NCI-H187 treated with DMSO at 0.1 percent for 48 hours (cell line): Measurements from ENCODE around the gene ALPI.

Experiments
- DNase-seq: peaks from one replicate; lab custom pipeline; 2025; lab: John Stamatoyannopoulos, UW

Gene ALPI

DNA sequence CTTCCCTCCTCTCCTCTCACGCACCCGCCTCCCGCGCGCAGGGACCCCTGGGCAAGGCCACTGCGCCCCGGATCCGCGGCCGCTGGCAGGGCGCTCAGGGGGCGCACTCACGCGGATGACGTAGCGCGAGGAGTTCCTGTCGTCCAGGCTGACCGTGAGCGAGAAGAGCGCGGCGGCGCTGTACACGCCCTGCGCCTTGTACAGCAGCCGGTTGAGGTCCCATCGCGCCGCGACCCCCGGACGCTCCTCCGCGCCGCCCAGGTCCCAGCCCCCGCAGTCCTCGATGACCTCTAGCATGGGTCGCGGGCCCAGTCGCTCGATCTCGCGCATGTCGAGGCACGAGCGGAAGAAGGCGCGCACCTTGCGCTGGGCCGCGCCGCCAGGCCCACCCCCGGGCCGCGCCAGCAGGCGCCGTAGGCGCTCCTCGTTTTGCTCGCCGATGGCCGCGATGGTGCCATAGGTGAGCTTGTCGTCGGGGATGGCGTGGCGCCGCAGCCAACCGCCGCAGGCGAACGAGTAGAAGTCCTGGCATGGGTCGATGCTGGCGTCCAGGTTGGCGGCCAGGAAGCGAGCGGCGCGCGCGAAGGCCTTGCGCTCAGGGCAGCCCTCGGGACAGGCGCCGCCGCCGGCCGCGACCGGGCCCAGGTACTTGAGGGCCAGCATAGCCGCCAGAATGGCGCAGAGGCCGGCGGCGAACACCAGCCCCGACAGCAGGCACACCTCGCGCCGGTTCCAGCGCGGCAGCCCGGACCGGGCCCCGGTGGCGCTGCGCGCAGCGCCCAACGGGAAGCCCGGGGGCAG is 30.0 kb downstream of the ALPI start:
- no peak for DNase-seq

DNA sequence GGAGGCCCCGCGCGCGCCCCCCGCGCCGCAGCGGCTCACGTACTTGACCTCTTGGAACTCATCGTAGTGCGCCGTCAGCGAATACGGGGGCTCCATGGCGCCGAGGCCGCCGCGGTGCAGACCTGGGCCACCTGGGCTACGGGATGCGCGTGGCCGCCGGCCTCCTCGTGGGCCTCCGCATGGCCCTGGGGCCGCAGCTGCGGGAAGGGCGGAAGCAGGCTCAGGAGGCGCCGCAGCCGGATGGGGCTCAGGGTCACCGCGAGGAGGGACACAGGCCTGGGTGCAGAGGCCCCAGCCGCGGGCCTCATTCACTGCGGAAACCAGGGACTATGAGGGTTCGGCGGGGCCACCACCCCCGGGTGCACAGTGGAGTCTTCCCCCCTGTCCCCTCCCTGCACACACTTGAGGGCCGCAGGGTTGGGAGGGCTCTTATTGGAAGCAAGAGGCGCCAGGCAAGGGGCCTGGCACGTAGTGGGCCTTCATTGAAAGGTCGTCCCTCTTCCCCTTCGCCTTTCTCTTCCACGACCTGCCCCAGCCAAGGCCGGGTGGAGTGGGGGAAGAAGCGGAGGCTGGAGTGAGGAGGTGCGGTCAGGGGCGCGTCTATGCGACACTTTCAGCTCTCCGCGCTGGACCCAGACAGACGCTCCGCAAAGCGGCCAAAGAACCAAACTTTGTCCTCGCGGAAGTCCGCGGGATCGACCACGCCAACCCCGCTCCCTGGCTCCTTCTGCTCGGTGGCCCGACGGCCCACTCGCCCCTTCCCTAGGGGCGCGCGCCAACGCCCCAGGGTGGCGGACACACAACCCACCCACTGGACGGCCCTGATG is 30.8 kb downstream of the ALPI start:
- DNase-seq = no peak

DNA sequence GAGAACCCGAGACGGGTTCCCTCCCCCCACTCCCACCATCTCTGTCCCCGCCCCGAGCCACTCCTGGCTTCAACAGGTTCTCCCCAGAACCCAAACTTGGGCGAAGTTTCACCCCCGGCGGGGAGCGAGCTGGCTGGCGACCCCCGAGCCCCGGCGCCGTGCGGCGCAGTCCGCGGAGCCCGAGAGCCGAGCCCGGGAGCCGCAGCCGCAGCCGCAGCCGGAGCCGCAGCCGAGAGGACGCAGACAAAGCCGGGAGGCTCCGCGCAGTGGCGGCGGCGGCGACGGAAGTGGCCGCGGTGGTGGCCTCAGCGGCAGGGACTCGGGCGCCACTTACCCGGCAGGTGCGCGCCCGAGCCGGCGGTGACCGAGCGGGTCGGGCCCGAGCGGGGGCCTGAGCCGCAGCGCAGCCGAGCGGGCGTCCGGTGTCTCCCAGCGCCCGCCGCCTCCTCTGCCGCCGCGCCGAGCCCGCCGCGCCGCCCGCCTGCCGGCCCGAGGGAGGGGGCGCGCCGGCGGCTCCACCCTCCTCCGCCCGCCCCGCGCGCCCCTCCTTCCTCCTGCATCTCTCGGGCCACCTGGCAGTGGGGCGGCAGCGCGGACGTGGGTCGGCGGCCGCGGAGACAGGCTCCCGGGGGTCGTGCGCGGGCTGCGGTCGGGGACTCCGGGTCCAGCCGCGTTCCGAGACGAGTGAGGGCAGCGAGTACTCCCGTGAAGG is 31.6 kb downstream of the ALPI start, which contains the start of gene ECEL1:
Gene ECEL1 (minus strand): TSS at position 450 of the 712 bp plus-strand sequence. CDS start 1,181 bp downstream, outside the sequence.
- DNase-seq = no peak

GRCh38 chr2:232488097-232488711 is 32.3 kb downstream of the ALPI start:
- DNase-seq = no peak

- DNase-seq = no peak
Observed at GRCh38 chr2:232488721-232489300, 32.9 kb downstream of the ALPI start.

DNA sequence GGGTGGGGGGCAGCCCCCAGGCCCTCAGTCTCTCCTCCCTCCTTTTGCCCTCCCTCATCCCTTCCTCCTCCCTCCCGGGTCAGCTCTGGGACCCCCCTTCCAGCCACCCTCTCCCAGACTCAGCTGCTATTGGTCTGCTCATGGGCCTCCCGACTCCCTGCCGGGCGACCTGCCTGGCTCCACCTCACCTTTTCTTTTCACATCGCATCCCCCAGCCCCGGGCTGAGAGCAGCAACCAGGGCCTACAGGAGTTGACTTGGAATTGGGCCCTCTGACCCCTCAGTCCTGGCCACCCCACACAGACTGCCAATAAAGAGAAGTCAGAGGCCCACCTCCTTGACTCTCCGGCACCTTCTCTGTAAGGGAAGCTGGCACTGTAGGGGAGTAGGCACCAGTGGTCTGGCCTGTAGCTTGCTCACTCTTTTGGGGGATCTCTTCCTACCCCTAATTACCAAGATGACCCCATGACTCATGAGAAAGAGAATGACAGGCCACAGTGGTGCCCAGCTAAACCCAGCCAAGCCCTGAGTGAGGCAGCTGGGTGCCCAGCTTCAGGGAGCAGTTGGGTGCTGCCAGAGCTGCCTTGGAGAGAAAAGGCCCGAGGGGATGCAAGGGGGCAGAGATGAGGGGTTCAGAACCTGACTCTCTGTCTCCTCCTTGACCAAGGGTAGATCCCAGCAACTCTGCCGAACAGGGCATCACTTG is 33.7 kb downstream of the ALPI start:
- no peak for DNase-seq

GRCh38 chr2:232490221-232491138 is 34.5 kb downstream of the ALPI start:
- DNase-seq = no peak

DNA sequence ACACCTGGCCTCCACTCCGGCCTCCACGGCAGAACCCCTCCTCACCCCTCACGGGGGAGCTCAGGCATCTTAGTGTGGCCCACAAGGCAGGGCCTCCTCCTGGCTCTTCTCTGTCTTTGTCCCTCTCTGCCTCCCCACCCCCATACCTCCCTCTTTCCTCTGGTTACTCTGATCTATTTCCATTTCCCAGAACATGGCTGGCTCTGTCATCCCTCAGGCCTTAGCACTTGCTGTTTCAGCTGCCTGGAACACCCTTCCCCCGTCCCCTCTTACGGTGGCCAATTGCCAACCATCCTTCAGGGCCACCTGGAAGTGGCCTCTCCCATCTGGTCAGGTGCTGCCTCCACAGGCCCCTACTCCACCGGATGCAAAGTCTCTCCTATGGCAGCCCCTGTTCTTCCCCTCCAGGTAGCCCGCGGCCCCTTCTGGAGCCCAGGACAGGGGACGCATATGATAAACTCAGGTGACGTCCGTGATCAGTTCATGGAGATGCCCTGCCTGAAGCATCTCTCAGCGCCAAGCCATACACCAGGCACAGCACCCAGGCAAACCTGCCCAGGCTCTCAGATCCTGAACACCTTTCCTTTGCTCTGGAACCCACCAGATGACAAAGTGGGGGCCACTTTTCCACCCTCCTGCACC is 35.3 kb downstream of the ALPI start:
- DNase-seq = no peak

DNA sequence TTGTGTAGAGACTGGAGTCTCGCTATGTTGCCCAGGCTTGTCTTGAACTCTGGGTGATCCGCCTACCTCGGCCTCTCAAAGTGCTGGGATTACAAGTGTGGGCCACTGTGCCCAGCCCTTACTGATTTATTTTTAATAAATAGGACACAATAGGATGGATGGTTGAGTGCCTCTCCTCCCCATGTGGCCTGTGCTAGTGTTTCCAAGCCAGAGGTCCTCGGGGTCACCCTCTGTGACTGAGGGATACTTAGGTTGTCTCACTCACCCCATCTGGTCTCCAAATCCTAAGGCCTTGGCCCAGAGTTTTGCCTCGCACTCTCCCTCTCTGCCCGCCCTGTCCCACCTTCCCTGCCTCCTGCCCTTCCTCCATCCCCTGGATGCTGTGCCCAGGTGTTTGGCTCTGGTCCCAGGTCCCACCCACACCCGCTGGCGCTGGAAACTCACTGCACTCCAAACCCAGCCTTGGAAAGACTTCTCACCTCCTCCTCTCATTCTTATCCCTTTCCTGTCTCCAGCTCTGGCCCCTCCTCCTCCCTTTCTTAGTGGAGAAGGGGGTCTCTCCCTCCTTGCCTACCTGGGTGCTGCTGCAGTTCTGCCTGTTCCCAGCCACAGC is 36.4 kb downstream of the ALPI start:
- DNase-seq = no peak

DNA sequence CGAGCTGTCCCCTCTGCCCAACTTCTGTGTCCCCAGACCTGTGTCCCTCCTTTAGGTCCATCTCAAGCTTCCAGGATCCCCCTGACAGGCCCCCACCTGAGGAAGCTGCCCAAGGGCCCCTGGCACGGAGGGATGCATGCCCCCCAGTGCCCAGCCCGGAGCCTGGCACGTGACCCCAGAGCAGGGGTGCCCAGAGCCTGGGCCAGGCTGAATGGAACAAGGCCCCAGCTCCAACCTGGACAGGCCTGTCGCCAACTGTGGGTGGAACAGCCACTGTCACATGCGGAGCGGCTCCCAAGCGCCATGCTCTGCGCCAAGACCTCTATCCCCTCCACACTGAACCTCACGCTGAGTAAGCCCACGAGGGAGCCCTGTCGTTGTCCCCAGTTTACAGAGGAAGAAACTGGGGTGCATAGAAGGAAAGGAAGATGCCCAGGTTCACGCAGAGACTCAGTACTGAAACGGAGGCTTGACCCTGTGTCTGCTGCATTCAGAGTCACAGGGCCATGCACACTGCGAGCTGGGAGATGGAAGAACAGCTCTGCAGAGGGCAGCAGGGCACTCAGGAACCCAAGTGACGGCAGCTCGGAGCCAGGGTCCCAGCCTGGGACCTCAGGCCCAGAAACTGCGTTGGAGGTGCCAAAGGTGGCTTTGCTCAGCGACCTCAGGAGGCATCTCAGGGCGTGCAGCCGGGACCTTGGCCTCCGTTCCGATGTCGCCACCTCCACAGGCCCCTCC is 37.2 kb downstream of the ALPI start:
- DNase-seq = no peak

GRCh38 chr2:232493701-232494474 is 37.9 kb downstream of the ALPI start:
- DNase-seq = no peak

DNA sequence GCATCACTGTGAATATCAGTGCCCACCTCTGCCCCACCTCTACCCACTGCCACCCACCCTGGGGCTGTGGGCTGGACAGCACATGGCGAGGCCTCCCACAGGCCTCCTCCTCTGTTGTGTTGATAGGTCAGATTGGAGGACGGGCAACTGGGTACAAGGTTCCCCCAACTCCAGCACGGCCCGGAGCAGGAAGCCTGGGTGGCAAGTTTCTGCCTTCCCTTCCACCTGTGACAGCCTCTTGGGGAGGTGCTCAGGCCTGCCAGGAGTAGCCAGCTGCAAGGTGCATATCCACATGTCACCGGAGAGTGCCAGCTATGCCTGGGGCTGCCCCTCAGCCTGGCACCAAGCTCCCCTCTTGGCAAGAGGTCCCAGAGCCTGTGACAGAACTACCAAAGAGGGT is 38.6 kb downstream of the ALPI start:
- no peak for DNase-seq

GRCh38 chr2:232495292-232495691 is 39.3 kb downstream of the ALPI start:
- DNase-seq = no peak

DNA sequence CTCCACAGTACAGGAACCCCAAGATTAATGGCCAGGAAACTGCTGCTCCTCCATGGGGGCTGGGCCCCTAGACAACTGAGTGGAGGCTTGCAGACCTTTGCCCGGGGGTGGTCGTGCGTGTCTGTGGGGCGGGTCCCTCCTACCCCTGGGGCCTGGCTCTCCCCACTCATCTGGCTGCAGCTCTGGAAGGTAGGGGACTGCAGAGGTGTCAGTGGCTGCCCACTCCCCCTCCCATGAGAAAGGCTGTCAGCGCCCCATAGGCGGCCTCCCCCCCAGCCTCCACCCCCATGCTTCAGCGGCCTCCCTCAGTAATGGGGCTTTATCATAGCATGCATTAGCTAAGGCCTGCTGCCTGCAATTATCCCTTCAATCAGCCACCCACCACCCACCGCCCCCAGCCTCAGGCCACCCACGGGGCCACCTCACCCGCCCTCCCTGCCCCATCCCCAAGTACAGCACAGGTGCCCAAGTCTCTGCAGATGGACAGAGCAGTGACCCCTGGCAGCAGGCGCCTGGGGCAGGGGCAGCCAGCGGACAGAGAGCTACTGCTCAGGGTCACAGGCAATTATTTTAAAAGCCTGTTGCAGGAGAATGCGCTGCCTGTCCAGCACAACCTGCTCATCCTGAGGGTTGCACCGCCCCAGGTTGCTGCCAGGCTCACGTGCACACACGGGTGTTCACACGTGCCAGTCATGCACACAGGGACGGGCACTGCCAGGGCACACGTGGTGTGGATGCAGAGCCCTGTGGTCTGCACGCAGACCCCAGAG is 40.7 kb downstream of the ALPI start:
- no peak for DNase-seq

- DNase-seq = no peak
Observed at GRCh38 chr2:232497348-232497747, 41.4 kb downstream of the ALPI start.

- no peak for DNase-seq
Observed at GRCh38 chr2:232498452-232498851, 42.5 kb downstream of the ALPI start.

GRCh38 chr2:232501331-232501771 is 45.4 kb downstream of the ALPI start:
- DNase-seq = no peak
